H9 (cell line): ENCODE data around the gene IGF2BP2. TPM values are rescaled to one million over a fixed set of nuclear protein-coding genes. Genes with fewer than 3 reads are reported as not detected.

Source experiments
- DNase-seq: peaks from one replicate; pipeline ENCODE4 v3.0.0-alpha.2; 2017
- H2AFZ ChIP-seq: one replicate; pipeline ENCODE4 v1.6.1; 2013; ENCODE audit warnings: mild to moderate bottlenecking, low read length, control low read depth, moderate library complexity
- H2AK5ac ChIP-seq: 2 replicates; pipeline ENCODE4 v1.6.1; 2013; ENCODE audit warnings: low read length, control low read depth, mixed read lengths; ENCODE audit not compliant: insufficient read length
- H2BK120ac ChIP-seq: one replicate; pipeline ENCODE4 v1.6.1; 2013; ENCODE audit warnings: low read depth, mild to moderate bottlenecking, low read length, control low read depth, inconsistent platforms; ENCODE audit not compliant: poor library complexity, severe bottlenecking
- H2BK12ac ChIP-seq: 2 replicates; pipeline ENCODE4 v1.6.1; 2013; ENCODE audit warnings: low read length, control low read depth, mixed read lengths, low read depth; ENCODE audit not compliant: insufficient read length
- H2BK15ac ChIP-seq: 2 replicates; pipeline ENCODE4 v1.6.1; 2013; ENCODE audit warnings: low read depth, low read length, control low read depth
- H2BK20ac ChIP-seq: one replicate; pipeline ENCODE4 v1.6.1; 2013; ENCODE audit warnings: low read depth, mild to moderate bottlenecking, low read length, control low read depth, inconsistent platforms; ENCODE audit not compliant: poor library complexity, severe bottlenecking
- H2BK5ac ChIP-seq: 2 replicates; pipeline ENCODE4 v1.6.1; 2013; ENCODE audit warnings: low read length, control low read depth, mixed read lengths; ENCODE audit not compliant: insufficient read length
- H3K14ac ChIP-seq: 2 replicates; pipeline ENCODE4 v1.6.1; 2013; ENCODE audit warnings: low read length, control low read depth; ENCODE audit not compliant: insufficient read depth
- H3K18ac ChIP-seq: 2 replicates; pipeline ENCODE4 v1.6.1; 2013; ENCODE audit warnings: low read depth, mild to moderate bottlenecking, mixed read lengths, low read length, control low read depth; ENCODE audit not compliant: insufficient read length
- H3K23ac ChIP-seq: 2 replicates; pipeline ENCODE4 v1.6.1; 2013; ENCODE audit warnings: low read length, control low read depth, mixed read lengths, low read depth; ENCODE audit not compliant: insufficient read length
- H3K23me2 ChIP-seq: 2 replicates; pipeline ENCODE4 v1.6.1; 2013; ENCODE audit warnings: low read depth, mild to moderate bottlenecking, mixed read lengths, low read length, control low read depth; ENCODE audit not compliant: insufficient read length, poor library complexity, severe bottlenecking
- H3K27ac ChIP-seq: 2 replicates; pipeline ENCODE4 v1.5.1; 2013; ENCODE audit warnings: low read length, control low read depth, mixed read lengths, low read depth; ENCODE audit not compliant: insufficient read length
- H3K27me3 ChIP-seq: 2 replicates; pipeline ENCODE4 v1.6.1; 2013; ENCODE audit warnings: low read length, control low read depth, inconsistent platforms; ENCODE audit not compliant: insufficient read depth
- H3K4ac ChIP-seq: 2 replicates; pipeline ENCODE4 v1.6.1; 2013; ENCODE audit warnings: low read depth, mild to moderate bottlenecking, control low read depth, inconsistent platforms, low read length, moderate library complexity
- H3K4me1 ChIP-seq: 2 replicates; pipeline ENCODE4 v1.6.1; 2013; ENCODE audit warnings: low read length, control low read depth, inconsistent platforms; ENCODE audit not compliant: insufficient read depth
- H3K4me2 ChIP-seq: 2 replicates; pipeline ENCODE4 v1.6.1; 2013; ENCODE audit warnings: low read length, control low read depth, mixed read lengths; ENCODE audit not compliant: insufficient read length, insufficient read depth
- H3K56ac ChIP-seq: 2 replicates; pipeline ENCODE4 v1.6.1; 2013; ENCODE audit warnings: low read depth, mild to moderate bottlenecking, mixed read lengths, low read length, control low read depth; ENCODE audit not compliant: insufficient read length
- H3K79me1 ChIP-seq: 2 replicates; pipeline ENCODE4 v1.6.1; 2013; ENCODE audit warnings: low read depth, mild to moderate bottlenecking, moderate library complexity, low read length, control low read depth, inconsistent platforms; ENCODE audit not compliant: insufficient read depth, poor library complexity, severe bottlenecking
- H3K79me2 ChIP-seq: 2 replicates; pipeline ENCODE4 v1.6.1; 2013; ENCODE audit warnings: low read length, control low read depth, inconsistent platforms; ENCODE audit not compliant: insufficient read depth
- H3K9ac ChIP-seq: 2 replicates; pipeline ENCODE4 v1.6.1; 2013; ENCODE audit warnings: low read length, control low read depth, mixed read lengths; ENCODE audit not compliant: insufficient read length; ENCODE audit errors: extremely low read depth
- H3K9me3 ChIP-seq: one replicate; pipeline ENCODE4 v1.6.1; 2013; ENCODE audit warnings: low read depth, low read length, inconsistent platforms; ENCODE audit not compliant: control insufficient read depth
- H3T11ph ChIP-seq: one replicate; pipeline ENCODE4 v1.6.1; 2013; ENCODE audit warnings: mild to moderate bottlenecking, low read length, control low read depth, inconsistent platforms
- H4K20me1 ChIP-seq: one replicate; pipeline ENCODE4 v1.6.1; 2013; ENCODE audit not compliant: control insufficient read depth, insufficient read length, insufficient read depth
- H4K5ac ChIP-seq: 2 replicates; pipeline ENCODE4 v1.6.1; 2013; ENCODE audit warnings: low read depth, mild to moderate bottlenecking, mixed read lengths, low read length, control low read depth; ENCODE audit not compliant: insufficient read length
- H4K8ac ChIP-seq: replicated peaks from 2 replicates; pipeline ENCODE4 v1.6.1; 2013; ENCODE audit warnings: low read length, control low read depth, mixed read lengths, low read depth; ENCODE audit not compliant: insufficient read length
- H4K91ac ChIP-seq: 2 replicates; pipeline ENCODE4 v1.6.1; 2013; ENCODE audit warnings: low read depth, mild to moderate bottlenecking, moderate library complexity, mixed read lengths, low read length, control low read depth; ENCODE audit not compliant: insufficient read length
- H3K27ac Mint-ChIP-seq, 3 experiments: 2 replicates in 2 of 3; 3 replicates in 1 of 3; pipeline ENCODE4 v1.8.0; 2020 to 2021; ENCODE audit warnings: mixed read lengths in 3 of 3, mild to moderate bottlenecking in 1 of 3, moderate library complexity in 1 of 3
- H3K27me3 Mint-ChIP-seq: 2 replicates; pipeline ENCODE4 v1.8.0; 2021; ENCODE audit warnings: low read depth, mild to moderate bottlenecking, moderate library complexity, mixed read lengths
- H3K36me3 Mint-ChIP-seq, 3 experiments: 2 replicates in 2 of 3; 3 replicates in 1 of 3; pipeline ENCODE4 v1.8.0; 2020 to 2021; ENCODE audit warnings: low read depth in 3 of 3, mixed read lengths in 3 of 3; ENCODE audit not compliant: insufficient read depth in 1 of 3
- H3K4me1 Mint-ChIP-seq, 2 experiments: 2 replicates each; pipeline ENCODE4 v1.8.0; 2020; ENCODE audit warnings: mixed read lengths in 2 of 2
- H3K4me3 Mint-ChIP-seq, 2 experiments: 2 replicates in 1 of 2; 3 replicates in 1 of 2; pipeline ENCODE4 v1.8.0; 2020 to 2021; ENCODE audit warnings: mild to moderate bottlenecking in 2 of 2, mixed read lengths in 2 of 2, moderate library complexity in 1 of 2
- H3K9me3 Mint-ChIP-seq, 2 experiments: 2 replicates in 1 of 2; 3 replicates in 1 of 2; pipeline ENCODE4 v1.8.0; 2020; ENCODE audit warnings: mild to moderate bottlenecking in 2 of 2, mixed read lengths in 2 of 2, moderate library complexity in 1 of 2
- WGBS: extraction: QIAGEN DNeasy Blood & Tissue Kit; methylation state at CpG from one replicate; pipeline ENCODE4 v1.1.7; 2013; ENCODE audit warnings: missing lambda C conversion rate, low lambda C conversion rate, mixed read lengths; ENCODE audit not compliant: insufficient read length; ENCODE audit errors: extremely low coverage; 5-methylcytosine and 5-hydroxymethylcytosine counted together
- total RNA-seq: library from RNA; stranded (reverse); gene quantifications from 2 replicates; pipeline ENCODE4 v1.2.1, GENCODE V29; 2021
- TF ChIP-seq, protein P1 (sequence below): fragments of 200-600 bp; sonication (generic); conservative IDR thresholded peaks from 3 replicates; pipeline ENCODE4 v1.8.0; 2021; ENCODE audit warnings: antibody characterized with exemption, mild to moderate bottlenecking

Gene IGF2BP2
- total RNA-seq, 1 experiment from 2014 or later = 130 TPM

DNA sequence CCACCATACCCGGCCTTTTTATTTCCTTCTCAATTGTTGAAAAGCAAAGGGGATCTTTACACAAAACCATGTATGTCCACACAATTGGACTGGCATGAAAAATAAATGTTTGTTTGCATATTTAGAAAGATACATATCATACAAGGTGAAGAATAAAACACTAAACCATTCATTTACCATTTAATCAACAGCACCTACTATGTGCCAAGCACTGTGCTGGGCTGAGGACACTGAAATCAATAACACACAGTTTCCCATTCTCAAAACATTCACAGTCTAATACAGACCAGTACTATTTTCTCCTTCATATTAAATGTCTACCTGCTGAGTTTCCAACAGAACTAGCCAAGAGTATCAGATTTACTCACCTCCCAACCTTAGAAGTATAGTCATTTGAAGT, 84.7 kb downstream of the IGF2BP2 start:
- H2BK120ac ChIP-seq = no peak overlapping the region
- no peak overlapping the region for H2BK20ac ChIP-seq
- H3T11ph ChIP-seq = no peak overlapping the region
- no peak overlapping the region for H3K14ac ChIP-seq
- peaks cover 3% of the 10 kb centered on the region for H3K79me1 ChIP-seq
- H3K9me3 Mint-ChIP-seq = no peaks in the 10 kb centered on the region
- no CpG with 5 or more reads among the region's 1 CpG for WGBS
- no peak overlapping the region for H3K27ac ChIP-seq
- H3K27me3 Mint-ChIP-seq = no peaks in the 10 kb centered on the region
- no peak overlapping the region for H4K8ac ChIP-seq
- no peaks in the 10 kb centered on the region for H3K9me3 ChIP-seq
- no peak for DNase-seq
- peaks cover 8% of the 10 kb centered on the region; the same call in 1 of the 2 replicates for H3K79me2 ChIP-seq
- H3K23ac ChIP-seq = no peak overlapping the region
- H4K20me1 ChIP-seq = no peaks in the 10 kb centered on the region
- no peak overlapping the region for H4K91ac ChIP-seq
- H3K9ac ChIP-seq = no peak overlapping the region
- peaks cover 32 to 33% of the 10 kb centered on the region in 2 experiments for H3K4me1 Mint-ChIP-seq
- H4K5ac ChIP-seq = no peak overlapping the region
- no peak overlapping the region for H2BK12ac ChIP-seq
- H3K56ac ChIP-seq = no peak overlapping the region
- no peak overlapping the region for H2BK15ac ChIP-seq
- H2BK5ac ChIP-seq = no peak overlapping the region
- no peak overlapping the region for H3K4ac ChIP-seq
- no peak overlapping the region for H3K18ac ChIP-seq
- H2AK5ac ChIP-seq = no peak overlapping the region
- peaks cover 6% of the 10 kb centered on the region; the same call in 1 of the 2 replicates for H3K4me1 ChIP-seq
- H3K4me2 ChIP-seq = no peak overlapping the region
- H3K4me3 Mint-ChIP-seq = peak overlapping the region in 1 of 2 experiments; percentile 17; a peak in 1 of 5 replicates
- no peak overlapping the region for H3K27ac Mint-ChIP-seq
- TF ChIP-seq, protein P1, sequence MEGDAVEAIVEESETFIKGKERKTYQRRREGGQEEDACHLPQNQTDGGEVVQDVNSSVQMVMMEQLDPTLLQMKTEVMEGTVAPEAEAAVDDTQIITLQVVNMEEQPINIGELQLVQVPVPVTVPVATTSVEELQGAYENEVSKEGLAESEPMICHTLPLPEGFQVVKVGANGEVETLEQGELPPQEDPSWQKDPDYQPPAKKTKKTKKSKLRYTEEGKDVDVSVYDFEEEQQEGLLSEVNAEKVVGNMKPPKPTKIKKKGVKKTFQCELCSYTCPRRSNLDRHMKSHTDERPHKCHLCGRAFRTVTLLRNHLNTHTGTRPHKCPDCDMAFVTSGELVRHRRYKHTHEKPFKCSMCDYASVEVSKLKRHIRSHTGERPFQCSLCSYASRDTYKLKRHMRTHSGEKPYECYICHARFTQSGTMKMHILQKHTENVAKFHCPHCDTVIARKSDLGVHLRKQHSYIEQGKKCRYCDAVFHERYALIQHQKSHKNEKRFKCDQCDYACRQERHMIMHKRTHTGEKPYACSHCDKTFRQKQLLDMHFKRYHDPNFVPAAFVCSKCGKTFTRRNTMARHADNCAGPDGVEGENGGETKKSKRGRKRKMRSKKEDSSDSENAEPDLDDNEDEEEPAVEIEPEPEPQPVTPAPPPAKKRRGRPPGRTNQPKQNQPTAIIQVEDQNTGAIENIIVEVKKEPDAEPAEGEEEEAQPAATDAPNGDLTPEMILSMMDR = no peak
- no peak overlapping the region for H2AFZ ChIP-seq
- H3K23me2 ChIP-seq = no peaks in the 10 kb centered on the region
- peaks cover 0 to 4% (median 2%) of the 10 kb centered on the region in 3 experiments; a peak in 3 of 7 replicates for H3K36me3 Mint-ChIP-seq
- H3K27me3 ChIP-seq = no peaks in the 10 kb centered on the region
